NCI-H1105 treated with DMSO at 0.1 percent for 48 hours (cell line): ENCODE results near the gene RPL6.

Experiments used
- DNase-seq: peaks from one replicate; lab custom pipeline; 2025; lab: John Stamatoyannopoulos, UW

Gene RPL6

DNA sequence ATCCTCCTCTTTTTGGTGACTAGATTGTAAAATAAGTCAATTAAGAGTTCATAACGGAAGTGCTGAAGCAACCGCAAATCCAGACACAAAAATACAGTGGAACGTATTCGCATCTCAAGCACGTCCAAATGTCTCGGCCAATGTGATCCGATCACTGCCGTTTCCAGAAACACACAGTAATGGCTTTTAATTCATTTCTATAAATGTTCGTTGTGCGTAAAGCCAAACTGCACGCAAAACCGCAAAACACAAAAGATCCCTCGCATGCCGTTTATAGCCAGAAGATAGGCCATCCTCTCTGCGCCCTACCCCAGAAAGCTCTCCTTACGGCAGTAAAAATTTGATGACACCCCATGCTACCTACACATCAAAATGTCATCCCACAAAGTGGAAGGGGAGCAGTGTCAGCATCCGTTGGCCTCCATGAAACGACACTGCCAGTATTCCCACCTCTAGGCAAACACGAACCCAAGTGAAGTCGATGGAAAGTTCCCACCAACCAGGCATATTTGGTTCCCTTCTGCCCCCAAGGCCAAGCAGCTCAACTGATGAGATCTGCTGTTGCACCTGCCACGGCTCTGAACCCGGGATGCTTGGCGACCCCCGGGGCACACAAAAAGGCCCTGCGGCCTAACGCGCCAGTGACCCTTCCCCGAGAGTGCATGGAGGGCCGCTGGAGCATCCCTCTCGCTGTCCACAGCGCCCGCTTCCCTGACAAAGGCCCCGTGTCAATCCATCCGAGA is 28.6 kb downstream of the RPL6 start:
- DNase-seq, result peak; percentile 41

DNA sequence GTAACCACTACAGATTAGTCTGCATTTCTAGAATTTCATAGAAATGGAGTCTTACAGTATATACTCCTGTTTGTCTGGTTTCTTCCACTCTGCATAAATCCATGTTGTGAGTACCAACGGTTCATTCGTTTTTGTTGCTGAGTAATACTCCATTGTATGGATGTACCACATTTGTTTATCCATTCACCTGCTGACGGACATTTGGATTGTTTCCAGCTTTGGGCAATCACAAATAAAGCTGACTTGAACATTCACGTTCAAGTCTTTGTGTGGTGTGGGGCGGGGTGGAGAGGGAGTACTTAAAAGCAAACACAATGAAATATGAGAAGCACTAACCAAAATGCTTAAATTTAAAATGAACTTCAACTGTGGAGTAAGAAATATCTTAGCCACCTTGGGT is 34.3 kb downstream of the RPL6 start:
- peak; percentile 15 for DNase-seq

DNA sequence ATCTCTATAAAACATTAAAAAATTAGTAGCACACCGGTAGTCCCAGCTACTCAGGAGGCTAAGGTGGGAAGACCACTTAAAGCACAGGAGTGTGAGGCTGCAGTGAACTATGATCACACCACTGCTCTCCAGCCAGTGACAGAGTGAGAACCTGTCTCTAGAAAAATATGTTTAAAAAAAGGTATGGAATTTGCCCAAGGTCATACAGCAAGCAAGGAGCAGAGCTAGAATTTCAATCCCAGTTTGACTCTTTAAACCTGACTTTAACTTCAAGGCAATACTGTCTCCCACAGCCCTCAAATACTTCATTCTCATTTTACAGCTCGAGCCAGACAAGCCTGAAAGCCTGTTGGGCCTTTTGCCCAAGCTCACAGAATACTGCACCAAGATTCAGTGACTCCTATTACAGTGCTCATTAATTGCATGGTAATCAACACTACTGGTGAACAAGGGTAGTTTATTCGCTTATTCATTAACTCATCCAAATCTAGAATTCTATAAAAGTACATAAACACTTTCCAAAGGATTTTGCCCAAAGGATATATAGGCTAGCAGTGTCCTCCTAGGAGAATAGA is 35.2 kb downstream of the RPL6 start:
- no peak for DNase-seq

DNA sequence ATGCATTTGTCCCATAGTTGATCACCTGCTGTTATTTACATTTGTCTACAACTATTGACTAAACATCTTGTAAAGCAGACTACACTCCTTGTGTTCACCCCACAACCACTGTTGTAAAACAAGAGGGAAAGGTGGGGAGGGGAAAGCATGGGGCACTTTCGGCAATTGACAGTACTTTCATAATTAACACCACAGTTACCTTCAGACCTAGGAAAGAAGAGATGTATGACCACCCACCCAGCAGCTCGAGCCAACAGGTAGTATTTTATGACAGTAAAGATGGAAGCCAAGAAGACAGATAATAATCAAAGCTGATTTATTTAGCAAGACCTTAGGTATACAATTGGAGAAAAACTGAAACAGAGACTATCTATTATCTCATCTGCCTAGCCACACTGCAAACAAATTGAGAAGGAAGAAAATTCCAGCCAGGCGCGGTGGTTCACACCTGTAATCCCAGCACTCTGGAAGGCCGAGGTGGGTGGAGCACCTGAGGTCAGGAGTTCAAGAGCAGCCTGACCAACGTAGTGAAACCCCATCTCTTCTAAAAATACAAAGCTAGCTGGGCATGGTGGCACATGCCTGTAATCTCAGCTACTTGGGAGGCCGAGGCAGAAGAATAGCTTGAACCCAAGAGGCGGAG is 38.4 kb downstream of the RPL6 start:
- no peak for DNase-seq

DNA sequence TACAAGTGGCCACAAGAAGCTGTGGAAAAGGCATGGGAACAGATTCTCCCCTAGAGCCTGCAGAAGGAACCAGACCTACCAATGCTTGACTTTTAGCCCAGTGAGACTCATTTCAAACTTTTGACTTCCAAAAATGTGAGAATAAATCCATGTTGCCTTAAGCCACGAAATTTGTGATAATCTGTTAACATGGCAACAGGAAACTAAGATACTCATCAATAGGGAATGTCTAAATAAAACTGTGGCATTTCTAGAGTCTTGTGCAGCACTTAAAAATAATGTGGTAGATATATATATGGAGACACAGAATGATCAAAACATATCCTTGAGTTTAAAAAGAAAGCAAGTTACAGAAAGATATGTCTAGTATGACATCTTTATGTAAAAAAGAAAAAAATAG is 39.2 kb downstream of the RPL6 start:
- no peak for DNase-seq

DNA sequence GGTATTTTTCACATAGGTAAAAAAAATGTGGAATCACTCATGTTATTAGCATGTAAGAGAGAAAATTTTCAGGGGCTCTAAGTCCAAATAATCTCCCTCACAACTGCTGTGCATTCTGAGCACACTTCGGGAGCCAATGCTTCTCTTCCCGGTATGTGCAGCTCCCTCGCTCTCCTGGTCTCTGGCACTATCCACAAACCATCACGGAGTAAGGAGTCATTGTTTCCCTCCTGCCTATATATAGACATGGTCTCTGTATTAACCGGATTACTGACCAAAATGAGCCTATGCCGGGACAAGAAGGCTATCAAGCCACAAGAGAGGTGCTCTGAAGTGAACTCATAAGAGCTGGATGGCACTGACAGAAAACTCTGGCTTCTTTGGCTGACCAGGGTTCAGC is 40.5 kb downstream of the RPL6 start:
- DNase-seq, result no peak

DNA sequence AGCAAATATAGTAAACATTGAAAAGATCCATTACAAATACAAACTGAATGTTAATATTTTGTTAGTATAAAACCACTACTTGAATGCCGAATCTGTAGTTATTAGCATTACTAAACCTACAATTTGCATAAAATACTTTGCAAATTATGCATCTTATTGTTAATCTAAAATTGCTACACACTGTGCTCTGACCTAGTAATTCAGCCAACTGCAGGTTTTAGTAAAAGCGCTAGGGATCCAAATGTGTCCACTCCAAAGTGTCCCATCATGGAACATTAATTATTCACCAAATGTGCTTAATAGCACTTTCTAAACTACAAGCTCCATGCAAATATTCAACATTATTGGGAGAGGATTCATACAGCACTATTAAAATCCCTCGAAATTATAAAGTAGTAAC is 41.4 kb downstream of the RPL6 start:
- DNase-seq, result no peak

DNA sequence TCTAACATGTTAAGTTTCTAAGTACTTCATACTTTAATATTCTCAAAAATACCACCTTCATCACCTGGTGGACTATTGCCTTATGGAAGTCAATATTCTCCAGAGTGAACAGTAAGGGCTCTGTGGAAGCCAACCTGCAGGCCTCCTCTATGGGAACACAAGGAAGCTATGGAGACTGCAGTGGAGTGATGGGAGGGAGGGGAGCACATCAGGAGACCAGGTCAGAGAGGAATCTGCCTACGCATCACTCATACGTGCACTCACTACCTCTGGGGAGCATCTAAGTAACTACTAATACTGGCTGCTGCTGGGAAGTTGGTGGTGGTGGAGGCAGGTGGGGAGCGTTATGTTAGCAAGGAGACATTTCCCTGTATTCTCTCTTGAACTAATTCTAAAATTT is 47.1 kb downstream of the RPL6 start:
- DNase-seq, result no peak

DNA sequence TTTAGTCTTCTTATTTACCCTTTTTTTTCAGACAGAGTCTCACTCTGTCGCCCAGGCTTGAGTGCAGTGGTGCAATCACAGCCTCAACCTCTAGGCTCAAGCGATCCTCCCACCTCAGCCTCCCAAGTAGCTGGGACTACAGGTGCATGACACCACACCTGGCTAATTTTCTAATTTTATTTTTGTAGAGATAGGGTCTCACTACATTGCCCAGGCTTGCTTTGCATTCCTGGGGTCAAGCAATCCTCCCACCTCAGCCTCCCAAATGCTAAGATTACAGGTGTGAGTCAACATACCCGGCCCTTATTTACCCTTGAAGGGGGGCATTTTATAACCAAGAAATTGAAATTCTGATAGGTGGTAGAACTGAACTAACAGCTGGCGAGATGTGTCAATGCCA is 48.1 kb downstream of the RPL6 start:
- no peak for DNase-seq

DNA sequence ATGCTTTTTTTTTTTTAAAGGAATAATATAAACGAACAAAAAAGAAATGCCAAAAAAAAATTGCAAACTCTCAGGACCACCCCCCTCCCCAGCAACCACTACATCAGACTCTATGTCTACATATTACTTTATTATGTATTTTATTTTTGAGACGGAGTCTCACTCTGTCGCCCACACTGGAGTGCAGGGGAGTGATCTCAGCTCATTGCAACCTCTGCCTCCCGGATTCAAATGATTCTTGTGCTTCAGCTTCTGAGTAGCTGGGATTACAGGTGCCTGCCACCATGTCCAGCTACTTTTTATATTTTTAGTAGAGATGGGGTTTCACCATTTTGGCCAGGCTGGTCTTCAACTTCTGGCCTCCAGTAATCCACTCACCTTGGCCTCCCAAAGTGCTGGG is 50.1 kb downstream of the RPL6 start:
- DNase-seq, result no peak

DNA sequence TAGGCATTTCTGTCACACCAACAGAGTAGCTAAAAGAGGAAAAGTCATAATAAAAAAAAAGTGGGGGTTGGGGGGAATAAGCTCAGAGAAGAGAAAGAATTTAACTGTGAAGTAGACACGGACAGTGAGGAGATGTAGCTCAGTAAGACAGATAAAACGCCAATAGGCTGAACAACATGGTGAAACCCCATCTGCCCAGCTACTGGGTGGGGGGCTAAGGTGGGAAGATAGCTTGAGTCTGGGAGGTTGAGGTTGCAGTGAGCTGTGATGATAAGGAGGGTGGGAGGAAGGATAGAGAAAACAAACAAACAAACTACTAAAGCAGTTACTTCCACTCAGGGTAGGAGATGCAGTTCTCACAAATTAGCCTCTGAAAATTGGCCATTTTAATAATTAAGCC is 52.2 kb downstream of the RPL6 start:
- no peak for DNase-seq
